Endothelial cell (in vitro differentiated cells): ENCODE measurements around the gene ZNF45. TPM values are rescaled to one million over a fixed set of nuclear protein-coding genes. Genes with fewer than 3 reads are reported as not detected.

ENCODE experiments used
- DNase-seq: peaks from one replicate; pipeline ENCODE4 v3.0.0; 2021; ENCODE audit warnings: low spot score
- H3K27ac Mint-ChIP-seq: one replicate; pipeline ENCODE4 v1.8.0; 2021; ENCODE audit warnings: mixed read lengths, inconsistent platforms; ENCODE audit not compliant: unreplicated experiment
- H3K27me3 Mint-ChIP-seq: one replicate; pipeline ENCODE4 v1.8.0; 2021; ENCODE audit warnings: mild to moderate bottlenecking, moderate library complexity, mixed read lengths, inconsistent platforms; ENCODE audit not compliant: unreplicated experiment
- H3K36me3 Mint-ChIP-seq: one replicate; pipeline ENCODE4 v1.8.0; 2021; ENCODE audit warnings: mild to moderate bottlenecking, low read depth, mixed read lengths, inconsistent platforms; ENCODE audit not compliant: unreplicated experiment
- H3K4me1 Mint-ChIP-seq: one replicate; pipeline ENCODE4 v1.8.0; 2021; ENCODE audit warnings: mild to moderate bottlenecking, mixed read lengths, inconsistent platforms; ENCODE audit not compliant: unreplicated experiment
- H3K4me3 Mint-ChIP-seq: one replicate; pipeline ENCODE4 v1.8.0; 2021; ENCODE audit warnings: mild to moderate bottlenecking, mixed read lengths, inconsistent platforms; ENCODE audit not compliant: unreplicated experiment
- H3K9me3 Mint-ChIP-seq: one replicate; pipeline ENCODE4 v1.8.0; 2021; ENCODE audit warnings: mixed read lengths, inconsistent platforms; ENCODE audit not compliant: unreplicated experiment
- total RNA-seq: library from RNA; stranded (reverse); fragmentation: NEBNext Ultra II Directional; extraction: Animal tissue kit (Norgen Biotek cat#: 25700); gene quantifications from one replicate; pipeline ENCODE4 v1.2.1, GENCODE V29; 2021; ENCODE audit not compliant: unreplicated experiment
- TF ChIP-seq, protein P1 (sequence below): fragments of 200-600 bp; sonication (generic); IDR thresholded peaks from one replicate; pipeline ENCODE4 v1.5.0; 2021; ENCODE audit warnings: antibody characterized with exemption; ENCODE audit not compliant: unreplicated experiment

ZNF45 gene
- total RNA-seq, 1 donor from 2014 or later: 19.4 TPM

DNA sequence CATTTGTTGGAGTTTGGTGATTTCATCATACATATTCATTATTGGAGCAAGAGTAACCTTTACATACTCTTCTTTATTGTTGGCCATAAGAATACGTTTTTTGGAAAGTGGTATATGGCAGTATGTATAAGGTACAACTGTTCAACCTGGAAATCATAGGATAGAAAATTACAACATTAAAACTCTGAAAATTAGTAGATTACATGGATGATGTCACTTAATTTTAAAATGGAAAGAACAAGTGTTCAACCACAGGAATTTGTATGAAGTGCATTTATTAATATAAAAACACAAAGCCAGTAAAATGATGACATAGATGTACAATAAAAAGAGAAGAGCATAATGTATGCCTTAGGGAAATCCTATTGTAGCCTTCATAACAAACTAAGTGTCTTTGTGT is 41.6 kb upstream of the ZNF45 start:
- Mint-ChIP-seq H3K9me3 (peaks cover 14% of the 10 kb centered on the region), H3K4me3 (no peak overlapping the region), H3K4me1 (no peaks in the 10 kb centered on the region), H3K27me3 (no peaks in the 10 kb centered on the region), H3K27ac (no peak overlapping the region), H3K36me3 (peaks cover 29% of the 10 kb centered on the region)
- DNase-seq: no peak
- TF ChIP-seq, protein P1, sequence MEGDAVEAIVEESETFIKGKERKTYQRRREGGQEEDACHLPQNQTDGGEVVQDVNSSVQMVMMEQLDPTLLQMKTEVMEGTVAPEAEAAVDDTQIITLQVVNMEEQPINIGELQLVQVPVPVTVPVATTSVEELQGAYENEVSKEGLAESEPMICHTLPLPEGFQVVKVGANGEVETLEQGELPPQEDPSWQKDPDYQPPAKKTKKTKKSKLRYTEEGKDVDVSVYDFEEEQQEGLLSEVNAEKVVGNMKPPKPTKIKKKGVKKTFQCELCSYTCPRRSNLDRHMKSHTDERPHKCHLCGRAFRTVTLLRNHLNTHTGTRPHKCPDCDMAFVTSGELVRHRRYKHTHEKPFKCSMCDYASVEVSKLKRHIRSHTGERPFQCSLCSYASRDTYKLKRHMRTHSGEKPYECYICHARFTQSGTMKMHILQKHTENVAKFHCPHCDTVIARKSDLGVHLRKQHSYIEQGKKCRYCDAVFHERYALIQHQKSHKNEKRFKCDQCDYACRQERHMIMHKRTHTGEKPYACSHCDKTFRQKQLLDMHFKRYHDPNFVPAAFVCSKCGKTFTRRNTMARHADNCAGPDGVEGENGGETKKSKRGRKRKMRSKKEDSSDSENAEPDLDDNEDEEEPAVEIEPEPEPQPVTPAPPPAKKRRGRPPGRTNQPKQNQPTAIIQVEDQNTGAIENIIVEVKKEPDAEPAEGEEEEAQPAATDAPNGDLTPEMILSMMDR: no peak

DNA sequence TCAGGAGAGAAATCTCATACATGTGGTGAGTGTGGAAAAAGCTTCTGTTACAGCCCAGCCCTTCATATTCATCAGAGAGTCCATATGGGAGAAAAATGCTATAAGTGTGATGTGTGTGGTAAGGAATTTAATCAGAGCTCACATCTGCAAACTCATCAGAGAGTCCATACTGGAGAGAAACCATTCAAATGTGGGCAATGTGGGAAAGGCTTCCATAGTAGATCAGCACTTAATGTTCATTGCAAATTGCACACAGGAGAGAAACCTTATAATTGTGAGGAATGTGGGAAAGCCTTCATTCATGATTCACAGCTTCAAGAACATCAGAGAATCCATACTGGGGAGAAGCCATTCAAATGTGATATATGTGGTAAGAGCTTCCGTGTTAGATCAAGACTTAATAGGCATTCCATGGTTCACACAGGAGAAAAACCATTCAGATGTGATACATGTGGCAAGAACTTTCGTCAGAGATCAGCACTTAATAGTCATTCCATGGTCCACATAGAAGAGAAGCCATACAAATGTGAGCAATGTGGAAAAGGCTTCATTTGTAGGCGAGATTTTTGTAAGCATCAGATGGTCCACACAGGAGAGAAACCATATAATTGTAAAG is 31.1 kb upstream of the ZNF45 start:
- H3K36me3 Mint-ChIP-seq: peaks cover 98% of the 10 kb centered on the region
- H3K9me3 Mint-ChIP-seq: peaks cover 70% of the 10 kb centered on the region
- H3K27ac Mint-ChIP-seq: no peak overlapping the region
- TF ChIP-seq, protein P1: no peak
- H3K4me3 Mint-ChIP-seq: peak overlapping the region; percentile 90
- peaks cover 4% of the 10 kb centered on the region for H3K27me3 Mint-ChIP-seq
- no peaks in the 10 kb centered on the region for H3K4me1 Mint-ChIP-seq
- no peak for DNase-seq

DNA sequence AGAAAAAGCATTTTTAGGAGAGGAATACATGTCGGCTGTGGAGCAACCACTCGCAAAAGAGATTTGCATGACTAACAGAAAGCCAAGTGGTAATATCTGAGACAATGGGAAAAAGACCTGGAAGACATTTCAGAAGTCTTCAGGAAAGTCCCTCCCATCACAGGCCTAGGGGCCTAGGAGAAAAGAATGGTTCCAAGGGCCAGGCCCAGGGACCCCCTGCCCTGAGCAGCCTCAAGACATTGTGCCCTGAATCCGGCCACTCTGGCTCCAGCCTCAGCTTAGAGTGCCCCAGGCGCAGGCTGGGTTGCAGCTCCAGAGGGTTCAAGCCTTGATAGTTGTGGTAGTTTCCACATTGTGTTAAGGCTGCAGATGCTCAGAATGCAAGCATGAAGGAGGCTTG is 25.3 kb upstream of the ZNF45 start:
- Mint-ChIP-seq H3K4me3 (peak overlapping the region; percentile 21), H3K27ac (no peak overlapping the region), H3K4me1 (no peaks in the 10 kb centered on the region), H3K27me3 (peaks cover 4% of the 10 kb centered on the region), H3K36me3 (peaks cover 67% of the 10 kb centered on the region), H3K9me3 (peaks cover 38% of the 10 kb centered on the region)
- no peak for DNase-seq
- TF ChIP-seq, protein P1: no peak

DNA sequence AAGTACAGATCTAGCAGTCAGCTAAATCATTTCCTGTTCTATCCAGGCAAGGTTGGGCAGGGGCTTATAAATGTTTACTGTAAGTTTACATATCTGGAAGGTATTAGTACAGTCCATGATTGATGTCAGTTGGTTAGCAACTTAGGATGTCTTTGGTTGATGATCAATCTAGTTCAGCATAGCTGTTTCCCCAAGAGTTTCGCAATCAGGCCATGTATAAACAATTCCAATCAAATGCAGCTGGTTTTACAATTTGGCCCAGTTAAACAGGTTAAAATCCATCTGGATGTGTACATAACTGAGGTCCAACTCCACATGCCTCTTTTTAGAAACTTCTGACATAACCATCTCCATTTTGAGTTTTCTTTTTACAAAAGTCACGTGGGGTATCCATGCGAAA is 22.8 kb upstream of the ZNF45 start:
- Mint-ChIP-seq H3K4me3 (no peak overlapping the region), H3K27me3 (peaks cover 1% of the 10 kb centered on the region), H3K4me1 (no peaks in the 10 kb centered on the region), H3K27ac (no peak overlapping the region), H3K36me3 (peaks cover 52% of the 10 kb centered on the region), H3K9me3 (peaks cover 18% of the 10 kb centered on the region)
- DNase-seq: no peak
- TF ChIP-seq, protein P1: no peak

DNA sequence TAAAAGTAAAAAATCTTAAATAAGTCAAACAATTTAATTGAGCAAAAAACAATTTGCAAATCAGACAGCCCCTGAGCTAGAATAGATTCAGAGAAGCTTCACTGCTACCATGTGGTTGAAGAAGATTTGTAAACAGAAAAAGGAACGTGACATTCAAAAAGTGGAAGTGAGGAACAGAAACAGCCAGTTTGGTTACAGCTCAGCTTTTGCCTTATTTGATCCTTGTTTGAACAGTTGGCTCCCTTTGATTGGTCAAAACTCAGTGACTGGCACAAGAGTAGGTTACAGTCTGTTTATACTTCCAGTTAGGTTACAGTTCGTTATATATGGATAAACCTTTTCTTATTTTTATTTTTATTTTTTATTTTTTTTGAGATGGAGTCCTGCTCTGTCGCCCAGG is 21.7 kb upstream of the ZNF45 start:
- Mint-ChIP-seq H3K9me3 (peaks cover 18% of the 10 kb centered on the region), H3K27me3 (peaks cover 1% of the 10 kb centered on the region), H3K36me3 (peaks cover 47% of the 10 kb centered on the region), H3K4me1 (no peaks in the 10 kb centered on the region), H3K27ac (no peak overlapping the region), H3K4me3 (no peak overlapping the region)
- DNase-seq: no peak
- TF ChIP-seq, protein P1: no peak
